VCaP (cell line): ENCODE results near the gene VBP1.
"Not testable (repeated sequence)": the region's sequence is repeated elsewhere in the genome, so short reads cannot be mapped to it uniquely, and the experiment has no call there.

Experiments used
- H3K27ac ChIP-seq: fragments of 450-650 bp; 2 replicates; pipeline ENCODE4 v1.5.1; 2017
- CTCF ChIP-seq: fragments of 450-650 bp; conservative IDR thresholded peaks from 2 replicates; pipeline ENCODE4 v1.5.1; 2017; ENCODE audit warnings: mild to moderate bottlenecking, moderate library complexity

VBP1 gene

GRCh38 chrX:155266439-155266838, 50.2 kb downstream of the VBP1 start:
- no peak for TF ChIP-seq CTCF
- no peak overlapping the region for H3K27ac ChIP-seq

- H3K27ac ChIP-seq = not testable (repeated sequence)
Measured at GRCh38 chrX:155267995-155268394, 51.7 kb downstream of the VBP1 start.

GRCh38 chrX:155270969-155271368, 54.7 kb downstream of the VBP1 start:
- H3K27ac ChIP-seq = no peak overlapping the region
- TF ChIP-seq CTCF = no peak

GRCh38 chrX:155279873-155280272, 63.6 kb downstream of the VBP1 start:
- TF ChIP-seq CTCF = no peak

More at GRCh38 chrX:155279873-155280272, 63.6 kb downstream of the VBP1 start:
- H3K27ac ChIP-seq = no peak overlapping the region
